CD4-positive, alpha-beta T cell treated with Interleukin-15 for 1 hour (primary cell): Measurements from ENCODE around the gene LIX1L.

ENCODE experiments used
- DNase-seq: peaks from one replicate; pipeline ENCODE4 v3.0.0-alpha.2; 2020

Gene LIX1L

GRCh38 chr1:145891587-145892485 lies 66.0 kb downstream of the LIX1L start:
- DNase-seq: peak; percentile 47

GRCh38 chr1:145891143-145891542 lies 66.7 kb downstream of the LIX1L start:
- no peak for DNase-seq

DNA sequence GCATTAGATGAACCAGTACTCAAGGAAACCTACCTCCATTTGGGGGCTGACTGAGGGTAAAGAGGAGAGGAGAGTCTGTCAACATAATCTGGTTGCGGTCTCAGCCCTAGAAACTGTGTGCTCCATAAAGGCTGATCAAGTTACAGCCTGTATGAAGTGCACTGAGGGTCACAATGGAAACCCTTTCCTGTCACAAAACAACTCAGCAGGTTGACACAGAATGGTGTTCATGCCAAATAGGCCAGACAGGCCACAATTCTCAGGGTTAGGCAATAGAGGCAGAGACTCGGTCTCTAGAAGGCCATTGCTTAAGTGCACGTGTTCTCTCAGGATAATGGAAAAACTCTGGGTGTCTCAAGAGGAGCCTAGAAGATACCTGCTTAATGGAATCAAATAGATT lies 68.1 kb downstream of the LIX1L start:
- DNase-seq: no peak

GRCh38 chr1:145887631-145888030 lies 70.2 kb downstream of the LIX1L start:
- DNase-seq: no peak

DNA sequence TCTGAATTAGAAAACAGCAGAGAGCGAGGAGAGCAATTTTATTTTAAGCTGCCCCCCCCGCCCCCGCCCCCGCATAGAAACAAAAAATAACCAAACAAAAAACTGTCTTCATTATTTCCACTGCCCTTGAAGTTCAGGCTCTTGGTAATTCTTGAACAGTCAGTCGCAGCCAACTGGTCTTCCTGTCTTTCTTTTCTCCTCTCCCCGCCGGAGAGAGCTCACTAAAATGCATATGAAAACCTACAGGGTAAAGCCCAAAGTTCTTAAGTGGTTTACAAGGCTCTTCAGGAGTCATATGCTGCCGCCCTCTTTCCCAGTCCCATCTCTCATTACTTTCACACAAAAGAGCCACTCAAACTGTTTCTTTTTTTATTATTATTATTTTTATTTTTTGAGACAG lies 71.0 kb downstream of the LIX1L start:
- DNase-seq: no peak

- no peak for DNase-seq
Observed at GRCh38 chr1:145886390-145886789, 71.4 kb downstream of the LIX1L start.

DNA sequence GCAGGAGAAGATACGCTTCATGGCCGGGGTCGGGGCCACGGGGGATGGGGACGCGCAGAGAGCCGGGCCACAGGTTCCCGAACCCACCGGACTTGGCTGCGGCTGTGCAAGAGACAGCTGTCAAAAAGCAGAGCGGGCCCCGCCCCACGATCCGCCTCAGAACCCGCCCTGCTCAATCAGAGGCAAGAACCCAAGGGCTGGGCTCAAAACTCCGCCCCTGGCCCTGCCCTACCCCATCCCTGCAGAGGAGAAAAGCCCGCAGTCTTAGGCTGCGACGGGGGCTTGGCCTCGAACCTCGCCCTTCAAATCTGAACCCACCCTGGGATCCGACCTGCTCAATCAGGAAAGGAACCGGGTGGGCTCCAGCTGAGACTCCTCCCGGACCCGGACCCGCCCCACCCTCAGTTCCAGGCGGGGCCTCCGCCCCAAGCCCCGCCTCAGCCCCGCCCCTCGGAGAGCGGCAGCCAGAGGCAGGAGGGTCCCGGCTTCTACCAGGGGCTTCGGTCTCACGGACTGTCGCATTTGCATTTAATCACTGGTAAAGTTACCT lies 72.0 kb downstream of the LIX1L start, which contains the start of gene ANKRD35:
TSS of gene ANKRD35 (minus strand) at position 129 of the 550 bp plus-strand sequence. CDS start at position 21, 108 bp downstream.
- DNase-seq: peak; percentile 87

DNA sequence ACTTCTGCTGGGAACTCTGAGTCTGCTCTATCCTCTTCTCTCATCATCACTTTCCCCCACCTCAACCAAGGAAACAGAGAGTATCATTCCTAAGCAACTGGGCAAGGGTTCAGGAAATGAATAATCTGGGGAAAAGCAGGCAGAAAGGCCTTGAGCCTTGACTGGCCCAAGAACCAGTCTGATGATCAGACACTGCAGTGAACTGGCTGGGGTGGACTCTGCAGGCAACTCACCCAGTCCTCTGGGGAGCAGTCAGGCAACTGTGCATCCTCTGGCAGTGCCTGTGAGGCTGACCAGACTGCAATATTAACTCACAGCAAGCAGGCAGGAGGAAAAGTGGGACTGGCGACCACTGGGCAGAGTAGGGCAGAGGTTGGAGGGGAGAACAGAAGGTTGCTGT lies 73.1 kb downstream of the LIX1L start:
- no peak for DNase-seq
